Endothelial cell of umbilical vein (primary cell): ENCODE results near the gene MTMR3. TPM values are rescaled to one million over a fixed set of nuclear protein-coding genes. Genes with fewer than 3 reads are reported as not detected.

ENCODE experiments used
- BruUV-seq: library from RNA; stranded (reverse); fragments of 400-500 nt; replicated peaks from 2 replicates; lab custom pipeline; 2021; lab: Mats Ljungman, UMichigan
- CTCF ChIA-PET: fragments of 300-600, 350-600 bp; sonication (Branson Sonifier 250); formaldehyde crosslinking; loops from one replicate; lab custom pipeline; 2021; ENCODE audit warnings: antibody characterized with exemption, inconsistent platforms; lab: Charles Lee
- POLR2A ChIA-PET: fragments of 300-600, 350-600 bp; sonication (Branson Sonifier 250); formaldehyde crosslinking; loops from one replicate; lab custom pipeline; 2021; ENCODE audit warnings: antibody characterized with exemption, inconsistent platforms; lab: Charles Lee
- DNase-seq: peaks from one replicate; pipeline ENCODE4 v3.0.0-alpha.2; 2011; ENCODE audit warnings: low read depth, low spot score
- FAIRE-seq: peaks from 2 replicates; lab custom pipeline; 2011; peaks lifted over from hg19 to GRCh38; lab: Jason Lieb, UNC
- H2AFZ ChIP-seq: 2 replicates; pipeline ENCODE4 v1.6.0; 2012; ENCODE audit warnings: low read depth, low read length, control low read depth, inconsistent platforms
- H3K27ac ChIP-seq: 2 replicates; pipeline ENCODE4 v1.5.1; 2011; ENCODE audit warnings: low read depth, mild to moderate bottlenecking, control low read depth, low read length, moderate library complexity; ENCODE audit not compliant: insufficient read depth
- H3K27me3 ChIP-seq, 2 experiments: 2 replicates each; pipeline versions ENCODE4 v1.6.0 to v1.6.1; 2011; ENCODE audit warnings: low read length in 2 of 2, mixed read lengths in 1 of 2; ENCODE audit not compliant: control insufficient read depth in 2 of 2, insufficient read depth in 2 of 2
- H3K36me3 ChIP-seq, 2 experiments: 2 replicates in 1 of 2; 3 replicates in 1 of 2; pipeline ENCODE4 v1.5.1; 2011; ENCODE audit warnings: low read length in 2 of 2, mild to moderate bottlenecking in 1 of 2, moderate library complexity in 1 of 2; ENCODE audit not compliant: control insufficient read depth in 2 of 2, insufficient read depth in 2 of 2; ENCODE audit errors: extremely low read depth in 1 of 2
- H3K4me1 ChIP-seq: 3 replicates; pipeline ENCODE4 v1.5.1; 2011; ENCODE audit warnings: mild to moderate bottlenecking, low read length; ENCODE audit not compliant: control insufficient read depth, insufficient read depth; ENCODE audit errors: extremely low read depth
- H3K4me2 ChIP-seq: 2 replicates; pipeline ENCODE4 v1.6.1; 2011; ENCODE audit warnings: low read length, control low read depth, mixed read lengths; ENCODE audit not compliant: insufficient read depth
- H3K4me3 ChIP-seq, 3 experiments: fragments of 200-600 bp in 1 of 3; sonication (generic), shearing (Covaris generic) in 1 of 3; replicated peaks in 1 of 3; 2 replicates each; pipeline ENCODE4 v1.5.1; 2011 to 2016; ENCODE audit warnings: control low read depth in 3 of 3, low read length in 3 of 3, mild to moderate bottlenecking in 2 of 3, inconsistent platforms in 1 of 3, low read depth in 1 of 3, moderate library complexity in 1 of 3; ENCODE audit not compliant: insufficient read depth in 1 of 3
- H3K79me2 ChIP-seq: 2 replicates; pipeline ENCODE4 v1.6.0; 2012; ENCODE audit warnings: low read length, inconsistent platforms; ENCODE audit not compliant: control insufficient read depth, insufficient read depth
- H3K9ac ChIP-seq: replicated peaks from 2 replicates; pipeline ENCODE3; 2011; ENCODE audit warnings: low read length, control low read depth; ENCODE audit not compliant: insufficient read depth; ENCODE audit errors: extremely low read depth
- H3K9me1 ChIP-seq: replicated peaks from 3 replicates; pipeline ENCODE4 v1.6.0; 2011; ENCODE audit warnings: mild to moderate bottlenecking, low read length; ENCODE audit not compliant: control insufficient read depth, insufficient read depth; ENCODE audit errors: extremely low read depth
- H3K9me3 ChIP-seq: replicated peaks from 2 replicates; pipeline ENCODE4 v1.5.1; 2012; ENCODE audit warnings: low read length, inconsistent platforms; ENCODE audit not compliant: control insufficient read depth, insufficient read depth
- H4K20me1 ChIP-seq: replicated peaks from 2 replicates; pipeline ENCODE3; 2011; ENCODE audit warnings: mild to moderate bottlenecking, low read length; ENCODE audit not compliant: control insufficient read depth, insufficient read depth; ENCODE audit errors: extremely low read depth
- CTCF ChIP-seq, 2 donors: IDR thresholded peaks; 1 replicate in 1 of 2; 2 replicates in 1 of 2; pipeline ENCODE4 v1.5.1; 2011; ENCODE audit warnings: low read length in 2 of 2, mild to moderate bottlenecking in 2 of 2, moderate library complexity in 2 of 2, control low read depth in 1 of 2, inconsistent platforms in 1 of 2, low read depth in 1 of 2; ENCODE audit not compliant: insufficient read depth in 1 of 2; ENCODE audit errors: extremely low read depth in 1 of 2
- EZH2 ChIP-seq: IDR thresholded peaks from 2 replicates; pipeline ENCODE4 v1.6.1; 2012; ENCODE audit warnings: borderline replicate concordance, low read depth, mild to moderate bottlenecking, moderate library complexity, low read length, inconsistent platforms; ENCODE audit not compliant: severe bottlenecking
- FOS ChIP-seq: IDR thresholded peaks from 2 replicates; pipeline ENCODE4 v1.6.1; 2011; ENCODE audit warnings: mild to moderate bottlenecking, low read length, moderate library complexity, borderline replicate concordance; ENCODE audit not compliant: insufficient read depth
- GATA2 ChIP-seq: IDR thresholded peaks from 2 replicates; pipeline ENCODE4 v1.7.0; 2011; ENCODE audit warnings: low read depth, mild to moderate bottlenecking, moderate library complexity, mixed read lengths, low read length; ENCODE audit not compliant: insufficient read length, insufficient read depth
- JUN ChIP-seq: IDR thresholded peaks from 2 replicates; pipeline ENCODE4 v1.6.1; 2011; ENCODE audit warnings: borderline replicate concordance, low read depth; ENCODE audit not compliant: insufficient read length, insufficient read depth
- MAX ChIP-seq: IDR thresholded peaks from 2 replicates; pipeline ENCODE4 v1.6.1; 2011; ENCODE audit not compliant: insufficient read depth, insufficient read length
- MYC ChIP-seq: IDR thresholded peaks from one replicate; pipeline ENCODE4 v1.6.1; 2011; ENCODE audit warnings: mild to moderate bottlenecking, low read depth, low read length
- POLR2A ChIP-seq: IDR thresholded peaks from 2 replicates; pipeline ENCODE4 v1.6.1; 2012; ENCODE audit warnings: low read depth, mild to moderate bottlenecking, control low read depth, low read length
- POLR2AphosphoS5 ChIP-seq: IDR thresholded peaks from 2 replicates; pipeline ENCODE4 v1.6.1; 2012; ENCODE audit warnings: low read depth, mild to moderate bottlenecking, control low read depth, low read length, moderate library complexity; ENCODE audit not compliant: insufficient read depth
- dilution Hi-C: fragments of 300-500 bp; cut with MboI; formaldehyde crosslinking; loops from one replicate; pipeline ENCODE4 v1.15.0; 2019; ENCODE audit warnings: low sequenced_read_pairs; ENCODE audit not compliant: extremely low pct_ligation_motif_present
- intact Hi-C: fragments of 100-400 bp; cut with micrococcal nuclease; formaldehyde crosslinking; loops from one replicate; pipeline ENCODE4 v1.10.0; 2022
- polyA plus RNA-seq, 4 experiments: library from polyadenylated mRNA; depleted of rRNA in 3 of 4; stranded (reverse) in 3 of 4; unstranded in 1 of 4; fragments of >200 nt; gene quantifications; 2 replicates each; pipeline versions ENCODE4 v1.2.1 to v1.2.3, GENCODE V29; 2011 to 2012; ENCODE audit warnings: missing spikeins in 1 of 4
- total RNA-seq: library from RNA; stranded (reverse); gene quantifications from 2 replicates; pipeline ENCODE4 v1.2.3, GENCODE V29; 2021

Gene MTMR3
- total and polyA plus RNA-seq, 2 donors (not counting 3 experiments of a cell fraction or from before 2014, with no cell fraction given), result 30.1 to 36.5 TPM

GRCh38 chr22:29907753-29908515 is 25.0 kb downstream of the MTMR3 start:
- CTCF ChIA-PET, result interaction anchor here (1.1 to 2.1 kb wide), 10 partner anchors 8 to 218 kb away, joined by 4 to 10 read pairs (median 5); partner anchors contain the start of gene MTMR3
- FAIRE-seq (peak; percentile 97), DNase-seq (peak; percentile 97)
- Histone ChIP-seq H3K4me3 (no peak overlapping the region), H3K9ac (no peak overlapping the region), H2AFZ (no peak overlapping the region), H3K79me2 (peaks cover 35% of the 10 kb centered on the region), H3K36me3 (no peaks in the 10 kb centered on the region), H3K4me2 (peak overlapping the region; percentile 78), H3K9me1 (peaks cover 3% of the 10 kb centered on the region), H3K4me1 (peaks cover 13% of the 10 kb centered on the region), H3K27ac (peak overlapping the region; percentile 12), H3K9me3 (no peaks in the 10 kb centered on the region), H4K20me1 (peaks cover 3% of the 10 kb centered on the region), H3K27me3 (no peaks in the 10 kb centered on the region)
- TF ChIP-seq EZH2, result no peak
- peak; percentile 76 for TF ChIP-seq JUN
- TF ChIP-seq FOS, result peak; percentile 91
- TF ChIP-seq GATA2, result peak; percentile 64
- TF ChIP-seq POLR2A, result no peak
- intact Hi-C loops, result no loop called here
- dilution Hi-C loops, result no loop called here
- no TSS peak for BruUV-seq
- POLR2A ChIA-PET, result interaction anchor here (0.5 to 1.0 kb wide), 2 partner anchors 25 to 128 kb away, joined by 4 to 6 read pairs; partner anchors contain the start of gene MTMR3

GRCh38 chr22:29912141-29912540 is 29.2 kb downstream of the MTMR3 start:
- H3K9me3 ChIP-seq, result no peaks in the 10 kb centered on the region
- BruUV-seq, result no TSS peak
- H4K20me1 ChIP-seq, result no peaks in the 10 kb centered on the region
- no peak overlapping the region for H2AFZ ChIP-seq
- ChIA-PET POLR2A (no interaction called here), CTCF (interaction anchor here (0.5 to 1.7 kb wide), 8 partner anchors 8 to 185 kb away, joined by 3 to 5 read pairs (median 3); no protein-coding TSS in a partner anchor)
- H3K79me2 ChIP-seq, result peaks cover 46% of the 10 kb centered on the region
- FAIRE-seq (no peak), DNase-seq (no peak)
- intact Hi-C loops (no loop called here), dilution Hi-C loops (no loop called here)
- H3K4me3 ChIP-seq, result no peak overlapping the region
- H3K9me1 ChIP-seq, result no peaks in the 10 kb centered on the region
- H3K27me3 ChIP-seq, result no peaks in the 10 kb centered on the region
- H3K9ac ChIP-seq, result no peak overlapping the region
- H3K36me3 ChIP-seq, result no peaks in the 10 kb centered on the region
- H3K4me2 ChIP-seq, result no peak overlapping the region
- no peak for TF ChIP-seq MYC
- no peak for TF ChIP-seq POLR2A
- no peak for TF ChIP-seq FOS
- TF ChIP-seq EZH2, result no peak
- TF ChIP-seq POLR2AphosphoS5, result no peak
- no peak for TF ChIP-seq MAX
- no peak for TF ChIP-seq JUN
- no peak for TF ChIP-seq GATA2
- TF ChIP-seq CTCF (IDR thresholded peaks at IDR 0.05; ENCODE audit: extremely low read depth in 1 of 2, insufficient read depth in 1 of 2, low read depth in 1 of 2, low read length in 2 of 2), result no peak
- H3K27ac ChIP-seq, result no peak overlapping the region
- H3K4me1 ChIP-seq, result peaks cover 13% of the 10 kb centered on the region
